ENCODE measurements around the gene SPN.

- no peak for TF ChIP-seq CTCF (conservative IDR thresholded peaks at IDR 0.05 in 1 of 2, IDR thresholded peaks at IDR 0.05 in 1 of 2; ENCODE audit: low read depth in 1 of 2, low read length in 2 of 2)
- TF ChIP-seq EZH2 (IDR thresholded peaks at IDR 0.05; ENCODE audit: low read length, missing control alignments): no peak
Measured at GRCh38 chr16:29663807-29664090, 702 bp downstream of the SPN start.
